Right atrium auricular region (tissue), 2 donors: ENCODE data around the gene MAFG. TPM values are rescaled to one million over a fixed set of nuclear protein-coding genes. Genes with fewer than 3 reads are reported as not detected.

ENCODE experiments used
- DNase-seq: peaks from one replicate; pipeline ENCODE4 v3.0.0-alpha.2; 2019; ENCODE audit warnings: low spot score
- H3K27ac ChIP-seq, 2 donors: fragments of 200-600 bp; sonication (generic); 1 replicate in 1 of 2; 2 replicates in 1 of 2; pipeline ENCODE4 v1.5.1; 2016 to 2019
- H3K27me3 ChIP-seq, 2 donors: fragments of 200-600 bp; sonication (generic); one replicate each; pipeline versions ENCODE4 v1.5.1 to v1.6.0; 2017 to 2019
- H3K36me3 ChIP-seq: fragments of 200-600 bp; sonication (generic); one replicate; pipeline ENCODE4 v1.5.1; 2016
- H3K4me1 ChIP-seq, 2 donors: fragments of 200-600 bp; sonication (generic); one replicate each; pipeline versions ENCODE4 v1.5.1 to v1.6.0; 2017 to 2019
- H3K4me3 ChIP-seq, 2 donors: fragments of 200-600 bp; sonication (generic); 1 replicate in 1 of 2; 2 replicates in 1 of 2; pipeline ENCODE4 v1.5.1; 2017 to 2019; ENCODE audit warnings: mild to moderate bottlenecking in 1 of 2, moderate library complexity in 1 of 2
- H3K9me3 ChIP-seq, 2 donors: fragments of 200-600 bp; sonication (generic); one replicate each; pipeline ENCODE4 v1.5.1; 2019
- total RNA-seq, 2 donors: library from RNA; depleted of rRNA; stranded (reverse); fragments of >200 nt; gene quantifications; one replicate each; pipeline ENCODE4 v1.1.0, GENCODE V29; 2016
- TF ChIP-seq, protein P1 (sequence below), 2 donors: fragments of 200-600 bp; sonication (generic); IDR thresholded peaks; one replicate each; pipeline ENCODE4 v1.5.1; 2019; ENCODE audit warnings: antibody characterized with exemption in 2 of 2

The MAFG gene
- total RNA-seq, 2 donors from 2014 or later = 21.8 to 26.5 TPM

DNA sequence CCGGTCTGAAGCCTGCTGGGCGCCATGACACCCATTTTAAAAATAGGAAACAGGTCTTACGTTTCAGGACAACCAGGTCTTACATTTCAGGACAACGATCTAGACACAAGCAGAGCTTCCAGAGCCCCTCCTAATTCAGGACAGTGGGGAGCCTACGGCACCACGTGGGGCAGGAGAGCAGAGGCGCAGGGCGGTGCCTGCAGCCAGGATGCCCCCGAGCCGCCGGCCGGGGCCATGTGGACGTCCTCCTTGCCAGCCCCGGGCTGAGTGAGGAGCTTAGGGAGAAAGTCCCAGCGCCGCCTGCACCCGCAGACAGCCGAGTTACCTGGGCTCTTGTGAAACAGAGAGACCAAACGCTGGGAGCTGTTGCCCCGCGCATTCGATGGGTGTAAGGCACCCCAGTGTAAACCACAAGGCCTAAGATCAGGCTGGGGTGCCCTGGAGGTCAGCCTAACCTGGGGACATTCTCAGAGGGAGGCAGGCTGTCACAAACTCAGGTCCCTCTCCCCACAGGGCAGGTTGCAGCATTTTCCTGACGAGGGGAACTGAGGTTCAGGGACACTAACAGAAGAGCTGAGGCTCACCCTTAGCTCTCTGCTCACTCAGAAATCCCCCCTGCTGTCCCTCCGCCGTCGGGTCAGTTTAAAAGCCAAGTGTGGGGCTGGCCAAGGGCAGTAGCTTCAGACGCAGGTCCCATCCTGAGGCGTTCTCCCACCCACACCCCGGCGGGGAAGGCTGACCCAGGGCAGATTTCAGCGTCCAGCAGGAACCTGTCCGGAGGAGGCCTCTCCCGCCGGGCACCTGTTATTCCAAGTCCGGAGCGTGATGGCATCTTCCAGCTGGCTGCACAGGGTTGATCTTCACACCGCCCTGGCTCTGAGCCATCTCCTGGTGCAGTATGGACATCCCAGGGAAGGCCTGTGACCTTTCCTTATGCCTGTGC lies 35.2 kb upstream of the MAFG start:
- H3K27me3 ChIP-seq = peaks cover 11 to 34% of the 10 kb centered on the region in 2 donors
- no peak overlapping the region for H3K27ac ChIP-seq

DNA sequence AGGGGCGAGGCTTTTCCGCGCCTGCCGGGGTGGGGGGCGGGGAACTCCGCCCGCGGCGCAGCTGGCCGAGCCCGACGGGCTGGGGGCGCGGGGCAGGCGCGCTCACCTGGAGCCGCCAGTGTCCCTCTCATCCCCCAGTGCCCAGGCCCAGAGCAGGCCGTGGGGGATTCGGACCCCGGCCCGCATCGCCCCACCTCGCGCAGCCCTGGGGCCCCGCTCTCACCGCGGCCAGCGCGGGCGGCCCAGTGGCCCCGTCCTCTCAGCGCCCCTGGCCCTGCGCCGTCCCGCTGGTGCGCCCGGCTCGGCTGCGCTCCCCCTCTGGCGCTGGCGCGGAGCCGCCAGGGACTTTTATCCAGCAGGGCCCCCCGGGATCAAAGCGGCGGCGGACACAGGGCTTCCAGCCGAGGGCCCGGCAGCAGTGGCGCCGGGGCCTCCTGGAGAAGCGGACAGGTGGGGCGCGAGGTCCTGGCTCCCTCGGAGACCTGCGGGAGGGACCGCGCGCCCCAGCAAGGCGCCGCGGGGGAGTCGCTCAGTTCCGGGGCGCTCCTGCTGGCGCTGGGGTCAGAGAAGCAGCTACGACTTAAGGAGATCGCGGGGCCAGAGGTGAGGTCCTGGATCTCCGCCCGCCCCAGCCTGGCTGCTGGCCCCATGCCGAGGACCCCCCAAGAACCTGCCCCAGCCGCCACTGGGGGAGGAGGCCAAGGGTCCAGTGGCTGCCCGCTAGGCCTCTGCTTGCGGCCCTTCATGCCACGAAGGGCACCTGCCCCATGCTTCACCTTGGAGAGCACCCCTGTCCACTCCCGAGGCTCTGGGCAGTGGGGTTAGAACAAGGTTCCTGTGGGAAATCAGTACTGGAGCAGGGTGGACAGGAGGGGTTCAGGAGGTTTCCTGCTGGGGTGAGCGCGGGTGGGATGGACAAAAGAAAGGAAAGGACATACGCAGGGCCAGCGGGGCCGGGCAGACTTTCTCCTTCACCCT lies 34.3 kb upstream of the MAFG start:
- TF ChIP-seq, protein P1, sequence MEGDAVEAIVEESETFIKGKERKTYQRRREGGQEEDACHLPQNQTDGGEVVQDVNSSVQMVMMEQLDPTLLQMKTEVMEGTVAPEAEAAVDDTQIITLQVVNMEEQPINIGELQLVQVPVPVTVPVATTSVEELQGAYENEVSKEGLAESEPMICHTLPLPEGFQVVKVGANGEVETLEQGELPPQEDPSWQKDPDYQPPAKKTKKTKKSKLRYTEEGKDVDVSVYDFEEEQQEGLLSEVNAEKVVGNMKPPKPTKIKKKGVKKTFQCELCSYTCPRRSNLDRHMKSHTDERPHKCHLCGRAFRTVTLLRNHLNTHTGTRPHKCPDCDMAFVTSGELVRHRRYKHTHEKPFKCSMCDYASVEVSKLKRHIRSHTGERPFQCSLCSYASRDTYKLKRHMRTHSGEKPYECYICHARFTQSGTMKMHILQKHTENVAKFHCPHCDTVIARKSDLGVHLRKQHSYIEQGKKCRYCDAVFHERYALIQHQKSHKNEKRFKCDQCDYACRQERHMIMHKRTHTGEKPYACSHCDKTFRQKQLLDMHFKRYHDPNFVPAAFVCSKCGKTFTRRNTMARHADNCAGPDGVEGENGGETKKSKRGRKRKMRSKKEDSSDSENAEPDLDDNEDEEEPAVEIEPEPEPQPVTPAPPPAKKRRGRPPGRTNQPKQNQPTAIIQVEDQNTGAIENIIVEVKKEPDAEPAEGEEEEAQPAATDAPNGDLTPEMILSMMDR (IDR thresholded peaks at IDR 0.05) = no peak
- DNase-seq = no peak
- no peaks in the 10 kb centered on the region for H3K9me3 ChIP-seq
- H3K27me3 ChIP-seq = peaks cover 11 to 34% of the 10 kb centered on the region in 2 donors
- H3K36me3 ChIP-seq = no peaks in the 10 kb centered on the region
- no peak overlapping the region for H3K4me3 ChIP-seq
- H3K27ac ChIP-seq = no peak overlapping the region
- H3K4me1 ChIP-seq = peaks cover 0 to 26% of the 10 kb centered on the region in 2 donors

More for the DNA sequence above, 35.2 kb upstream of the MAFG start:
- H3K4me3 ChIP-seq = no peak overlapping the region
- no peaks in the 10 kb centered on the region for H3K9me3 ChIP-seq
- H3K4me1 ChIP-seq = peaks cover 0 to 36% of the 10 kb centered on the region in 2 donors
- TF ChIP-seq, protein P1 (IDR thresholded peaks at IDR 0.05) = no peak
- no peaks in the 10 kb centered on the region for H3K36me3 ChIP-seq
- no peak for DNase-seq

DNA sequence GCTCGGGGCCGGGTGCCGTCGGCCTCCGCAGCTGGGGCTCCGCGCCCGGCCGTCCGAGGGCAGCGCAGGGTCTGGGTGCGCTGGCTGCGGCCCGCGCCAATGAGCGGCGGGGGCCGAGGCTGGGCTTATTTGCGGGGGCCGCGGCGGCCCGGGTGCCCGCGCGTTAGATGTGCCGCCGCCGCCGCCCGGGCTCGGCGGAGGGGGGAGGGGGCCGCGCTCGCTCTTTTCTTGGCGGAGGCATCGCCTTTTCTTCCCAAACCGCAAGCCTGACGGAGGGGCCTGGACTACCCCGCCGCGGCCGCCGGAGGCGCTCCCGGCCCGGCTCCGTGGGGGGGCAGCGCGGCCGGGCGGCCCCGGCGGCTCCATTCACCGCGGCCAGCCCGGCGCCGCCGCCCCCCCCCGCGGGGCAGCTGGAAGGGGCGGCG lies 33.6 kb upstream of the MAFG start, which contains the start of gene NOTUM:
NOTUM (minus strand) TSS at position 101 of the 425 bp plus-strand sequence. CDS start 278 bp downstream, outside the sequence.
- no peak within 1 kb of the TSS for H3K27ac ChIP-seq
- peak within 1 kb of the TSS; percentile 21 to 49 for H3K4me3 ChIP-seq
- no peaks in the 10 kb centered on the region for H3K9me3 ChIP-seq
- no peak for DNase-seq
- peaks cover 0 to 23% of the 10 kb centered on the region in 2 donors for H3K4me1 ChIP-seq
- peaks cover 11 to 34% of the 10 kb centered on the region in 2 donors for H3K27me3 ChIP-seq
- TF ChIP-seq, protein P1 (IDR thresholded peaks at IDR 0.05) = no peak
- H3K36me3 ChIP-seq = no peaks in the 10 kb centered on the region

DNA sequence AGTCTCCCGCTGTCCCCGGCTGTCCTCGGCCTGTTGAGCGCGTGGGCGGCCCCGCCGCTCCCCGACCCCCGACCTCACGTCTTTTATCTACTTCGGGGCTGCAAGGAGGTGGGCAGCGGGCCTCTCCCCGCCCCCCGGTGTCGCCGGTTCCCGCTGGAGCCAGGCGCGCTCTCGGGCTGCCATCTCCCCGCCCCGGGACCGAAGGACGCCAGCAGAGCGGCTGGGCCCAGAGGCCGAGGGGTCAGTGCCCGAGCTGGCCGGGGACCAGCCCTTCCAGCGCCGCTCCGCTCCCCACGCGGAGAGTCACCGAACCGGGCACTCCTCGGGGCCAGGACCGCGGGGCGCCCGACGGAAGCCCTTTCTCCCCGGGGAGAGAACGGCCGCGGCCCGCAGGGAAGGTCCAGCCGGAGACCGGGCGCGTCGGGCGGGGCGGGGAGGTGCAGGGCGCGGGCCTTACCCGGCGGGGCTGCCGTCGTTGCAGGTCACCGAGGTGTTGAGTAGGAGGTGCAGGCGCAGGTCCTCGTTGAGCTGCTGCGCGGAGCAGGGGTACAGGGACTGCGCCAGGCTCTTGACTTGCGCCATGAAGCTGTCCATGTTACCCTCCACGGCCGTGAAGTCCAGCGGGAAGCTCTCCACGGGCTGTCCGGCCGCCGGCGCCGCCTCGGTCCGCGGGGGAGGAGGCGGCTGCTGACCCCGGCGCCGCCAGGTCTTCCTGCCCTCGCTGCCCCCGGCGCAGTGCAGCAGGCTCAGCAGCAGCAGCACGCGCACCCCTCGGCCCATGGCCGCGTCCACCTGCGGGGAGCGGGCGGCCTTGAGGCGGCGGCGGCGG lies 32.8 kb upstream of the MAFG start:
- TF ChIP-seq, protein P1 (IDR thresholded peaks at IDR 0.05) = no peak
- peaks cover 11 to 34% of the 10 kb centered on the region in 2 donors for H3K27me3 ChIP-seq
- H3K9me3 ChIP-seq = no peaks in the 10 kb centered on the region
- peak overlapping the region; percentile 21 to 49 for H3K4me3 ChIP-seq
- no peak overlapping the region for H3K27ac ChIP-seq
- H3K36me3 ChIP-seq = no peaks in the 10 kb centered on the region
- H3K4me1 ChIP-seq = peaks cover 0 to 23% of the 10 kb centered on the region in 2 donors
- DNase-seq = no peak
